HG03066 (cell line): ENCODE measurements around the gene EDA.
"Not testable (repeated sequence)": the region's sequence is repeated elsewhere in the genome, so short reads cannot be mapped to it uniquely, and the experiment has no call there.

Source experiments
- ATAC-seq: cut with Tn5 transposase; IDR thresholded peaks from one replicate; pipeline ENCODE4 v1.9.1; 2021; ENCODE audit warnings: low read depth; ENCODE audit not compliant: unreplicated experiment

The EDA gene

GRCh38 chrX:69741721-69742120, 125.8 kb downstream of the EDA start:
- ATAC-seq: no peak

- ATAC-seq: no peak
Measured at GRCh38 chrX:69746051-69746450, 130.1 kb downstream of the EDA start.

- ATAC-seq: no peak
Measured at GRCh38 chrX:69748055-69748454, 132.1 kb downstream of the EDA start.

- no peak for ATAC-seq
Measured at GRCh38 chrX:69759921-69760625, 144.2 kb downstream of the EDA start.

- no peak for ATAC-seq
Measured at GRCh38 chrX:69761633-69762032, 145.7 kb downstream of the EDA start.

GRCh38 chrX:69762340-69762739, 146.4 kb downstream of the EDA start:
- no peak for ATAC-seq

- no peak for ATAC-seq
Measured at GRCh38 chrX:69793260-69793935, 177.5 kb downstream of the EDA start.

- ATAC-seq: no peak
Measured at GRCh38 chrX:69795702-69796101, 179.8 kb downstream of the EDA start.

- ATAC-seq: no peak
Measured at GRCh38 chrX:69807400-69807799, 191.5 kb downstream of the EDA start.

- no peak for ATAC-seq
Measured at GRCh38 chrX:69808375-69808774, 192.5 kb downstream of the EDA start.

GRCh38 chrX:69813677-69814076, 197.8 kb downstream of the EDA start:
- no peak for ATAC-seq

- ATAC-seq: no peak
Measured at GRCh38 chrX:69815063-69815462, 199.2 kb downstream of the EDA start.

- no peak for ATAC-seq
Measured at GRCh38 chrX:69815519-69815918, 199.6 kb downstream of the EDA start.

- ATAC-seq: no peak
Measured at GRCh38 chrX:69844636-69845035, 228.7 kb downstream of the EDA start.

- not testable (repeated sequence) for ATAC-seq
Measured at GRCh38 chrX:69859999-69860398, 244.1 kb downstream of the EDA start.

- no peak for ATAC-seq
Measured at GRCh38 chrX:69876221-69876620, 260.3 kb downstream of the EDA start.

GRCh38 chrX:69884210-69884609, 268.3 kb downstream of the EDA start:
- ATAC-seq: no peak

- ATAC-seq: no peak
Measured at GRCh38 chrX:69896046-69896445, 280.1 kb downstream of the EDA start.

- ATAC-seq: no peak
Measured at GRCh38 chrX:69900491-69900890, 284.6 kb downstream of the EDA start.

GRCh38 chrX:69906447-69906846, 290.5 kb downstream of the EDA start:
- no peak for ATAC-seq

- ATAC-seq: no peak
Measured at GRCh38 chrX:69914781-69915180, 298.9 kb downstream of the EDA start.

- no peak for ATAC-seq
Measured at GRCh38 chrX:69919749-69920148, 303.8 kb downstream of the EDA start.
